Measurements from ENCODE around the gene HTT. TPM values are rescaled to one million over a fixed set of nuclear protein-coding genes. Genes with fewer than 3 reads are reported as not detected.

The HTT gene
- polyA plus RNA-seq, 3 donors, result 1.8 to 27.1 (median 3.0) TPM

DNA sequence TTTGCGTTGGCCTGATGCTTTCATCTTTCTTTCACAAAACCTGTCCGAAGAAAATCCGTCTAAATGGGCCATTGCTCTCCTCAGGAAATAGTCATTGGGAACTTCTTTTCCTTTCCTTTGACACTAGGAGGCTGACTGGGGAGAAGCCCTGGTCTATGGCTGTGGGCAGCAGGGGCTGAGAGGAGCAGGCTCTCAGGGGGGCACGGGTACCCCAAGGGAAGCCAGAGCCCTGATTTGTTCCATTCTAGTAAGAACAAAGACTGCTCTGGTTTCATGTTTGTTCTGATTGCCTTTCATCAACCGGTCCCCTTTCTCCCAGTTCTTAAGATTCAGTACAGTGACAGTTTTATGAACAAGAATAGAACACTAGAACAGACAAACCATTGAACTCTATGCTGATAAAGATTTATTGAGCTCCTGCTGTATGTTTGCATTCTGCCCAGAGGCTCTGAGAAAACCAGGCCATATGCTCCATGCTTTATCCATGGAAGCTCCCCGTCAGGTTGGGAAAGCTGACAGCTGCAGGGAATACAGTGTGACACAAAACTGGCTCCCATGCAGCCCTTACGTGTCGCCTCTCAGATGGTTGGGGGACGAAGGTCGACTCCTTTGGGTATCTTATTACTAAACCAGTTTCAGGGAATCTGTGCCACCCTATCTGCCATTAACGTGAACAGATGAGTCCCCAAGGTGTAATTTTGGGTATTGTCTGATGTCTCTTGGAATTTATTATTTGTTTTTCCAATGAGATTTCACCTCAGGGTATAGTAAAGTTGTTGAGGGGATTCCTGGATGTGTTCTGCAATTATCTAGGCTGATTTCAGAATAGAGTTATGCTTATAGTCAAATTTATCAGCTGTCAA, 102.1 kb downstream of the HTT start:
- Histone ChIP-seq H3K9ac (ENCODE audit: insufficient read depth, low read length, poor library complexity, severe bottlenecking) (no peak overlapping the region), H3K9me3 (replicated peaks in 1 of 2; ENCODE audit: control insufficient read depth in 1 of 2, insufficient read depth in 1 of 2, low read length in 2 of 2) (no peaks in the 10 kb centered on the region), H3K27me3 (ENCODE audit: control insufficient read depth in 2 of 2, insufficient read depth in 2 of 2, low read length in 2 of 2) (no peaks in the 10 kb centered on the region), H3K27ac (ENCODE audit: low read depth in 1 of 2, low read length in 2 of 2) (no peak overlapping the region), H3K4me3 (replicated peaks in 1 of 3; ENCODE audit: low read depth in 2 of 3, low read length in 3 of 3) (no peak overlapping the region), H3K36me3 (replicated peaks in 1 of 2; ENCODE audit: control insufficient read depth in 1 of 2, insufficient read depth in 2 of 2, low read length in 2 of 2) (peaks cover 93 to 98% of the 10 kb centered on the region in 2 donors), H3K79me2 (ENCODE audit: insufficient read depth, low read length) (no peaks in the 10 kb centered on the region), H3K4me2 (replicated peaks; ENCODE audit: extremely low read depth, low read length, poor library complexity, severe bottlenecking) (no peak overlapping the region), H4K20me1 (ENCODE audit: insufficient read depth, low read length) (no peaks in the 10 kb centered on the region), H3K4me1 (ENCODE audit: control insufficient read depth in 1 of 2, insufficient read depth in 2 of 2, low read length in 2 of 2) (no peaks in the 10 kb centered on the region), H2AFZ (ENCODE audit: insufficient read depth, low read depth, low read length, poor library complexity, severe bottlenecking) (no peak overlapping the region)
- DNase-seq, result no peak
- no peaks in the 10 kb centered on the region for H3K4me1 Mint-ChIP-seq
- H3K27me3 Mint-ChIP-seq (ENCODE audit: low read depth in 3 of 3), result no peaks in the 10 kb centered on the region
- H3K4me3 Mint-ChIP-seq, result no peak overlapping the region
- H3K36me3 Mint-ChIP-seq, result peaks cover 87 to 97% of the 10 kb centered on the region in 2 donors
- 98% methylated on average over 6 of the region's 11 CpGs for WGBS (ENCODE audit: insufficient coverage)
- H3K9me3 Mint-ChIP-seq, result peaks cover 0 to 3% (median 0%) of the 10 kb centered on the region in 7 donors
- H3K27ac Mint-ChIP-seq, result no peak overlapping the region
- TF ChIP-seq, protein P1, sequence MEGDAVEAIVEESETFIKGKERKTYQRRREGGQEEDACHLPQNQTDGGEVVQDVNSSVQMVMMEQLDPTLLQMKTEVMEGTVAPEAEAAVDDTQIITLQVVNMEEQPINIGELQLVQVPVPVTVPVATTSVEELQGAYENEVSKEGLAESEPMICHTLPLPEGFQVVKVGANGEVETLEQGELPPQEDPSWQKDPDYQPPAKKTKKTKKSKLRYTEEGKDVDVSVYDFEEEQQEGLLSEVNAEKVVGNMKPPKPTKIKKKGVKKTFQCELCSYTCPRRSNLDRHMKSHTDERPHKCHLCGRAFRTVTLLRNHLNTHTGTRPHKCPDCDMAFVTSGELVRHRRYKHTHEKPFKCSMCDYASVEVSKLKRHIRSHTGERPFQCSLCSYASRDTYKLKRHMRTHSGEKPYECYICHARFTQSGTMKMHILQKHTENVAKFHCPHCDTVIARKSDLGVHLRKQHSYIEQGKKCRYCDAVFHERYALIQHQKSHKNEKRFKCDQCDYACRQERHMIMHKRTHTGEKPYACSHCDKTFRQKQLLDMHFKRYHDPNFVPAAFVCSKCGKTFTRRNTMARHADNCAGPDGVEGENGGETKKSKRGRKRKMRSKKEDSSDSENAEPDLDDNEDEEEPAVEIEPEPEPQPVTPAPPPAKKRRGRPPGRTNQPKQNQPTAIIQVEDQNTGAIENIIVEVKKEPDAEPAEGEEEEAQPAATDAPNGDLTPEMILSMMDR (IDR thresholded peaks at IDR 0.05), result no peak
- intact Hi-C loops (cut with micrococcal nuclease), result no loop called here

DNA sequence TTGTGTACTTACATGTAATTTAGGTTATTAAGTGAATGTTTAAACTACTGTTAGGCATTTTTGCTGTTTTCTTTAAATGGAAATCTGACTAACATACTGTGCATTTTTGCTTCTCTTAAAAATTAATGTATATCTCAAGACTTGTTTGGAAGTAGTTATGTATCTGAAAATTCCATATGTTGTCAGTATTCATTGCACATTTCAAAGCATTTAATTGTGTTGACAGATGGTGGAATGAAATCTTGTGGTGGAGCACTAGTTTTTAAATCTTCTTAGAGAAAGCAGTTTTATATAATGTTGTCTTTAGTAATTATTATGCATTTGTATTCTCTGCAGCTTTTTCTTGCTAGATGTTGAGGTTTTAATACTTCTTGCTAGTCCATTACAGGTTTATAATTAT, 102.9 kb downstream of the HTT start:
- no peak overlapping the region for H3K4me3 Mint-ChIP-seq

More for the DNA sequence above, 102.9 kb downstream of the HTT start:
- TF ChIP-seq, protein P1 (IDR thresholded peaks at IDR 0.05), result no peak
- H4K20me1 ChIP-seq (ENCODE audit: insufficient read depth, low read length), result no peaks in the 10 kb centered on the region
- H3K36me3 ChIP-seq (replicated peaks in 1 of 2; ENCODE audit: control insufficient read depth in 1 of 2, insufficient read depth in 2 of 2, low read length in 2 of 2), result peaks cover 94 to 98% of the 10 kb centered on the region in 2 donors
- Mint-ChIP-seq H3K36me3 (peaks cover 91 to 98% of the 10 kb centered on the region in 2 donors), H3K27me3 (ENCODE audit: low read depth in 3 of 3) (no peaks in the 10 kb centered on the region), H3K9me3 (peaks cover 0 to 2% (median 0%) of the 10 kb centered on the region in 7 donors), H3K27ac (no peak overlapping the region), H3K4me1 (no peaks in the 10 kb centered on the region)
- no peaks in the 10 kb centered on the region for H3K4me1 ChIP-seq (ENCODE audit: control insufficient read depth in 1 of 2, insufficient read depth in 2 of 2, low read length in 2 of 2)
- no peaks in the 10 kb centered on the region for H3K79me2 ChIP-seq (ENCODE audit: insufficient read depth, low read length)
- H3K9ac ChIP-seq (ENCODE audit: insufficient read depth, low read length, poor library complexity, severe bottlenecking), result no peak overlapping the region
- H3K9me3 ChIP-seq (replicated peaks in 1 of 2; ENCODE audit: control insufficient read depth in 1 of 2, insufficient read depth in 1 of 2, low read length in 2 of 2), result no peaks in the 10 kb centered on the region
- H3K4me2 ChIP-seq (replicated peaks; ENCODE audit: extremely low read depth, low read length, poor library complexity, severe bottlenecking), result no peak overlapping the region
- DNase-seq, result no peak
- no peak overlapping the region for H3K27ac ChIP-seq (ENCODE audit: low read depth in 1 of 2, low read length in 2 of 2)
- intact Hi-C loops (cut with micrococcal nuclease), result no loop called here
- H2AFZ ChIP-seq (ENCODE audit: insufficient read depth, low read depth, low read length, poor library complexity, severe bottlenecking), result no peak overlapping the region
- no peaks in the 10 kb centered on the region for H3K27me3 ChIP-seq (ENCODE audit: control insufficient read depth in 2 of 2, insufficient read depth in 2 of 2, low read length in 2 of 2)
- no peak overlapping the region for H3K4me3 ChIP-seq (replicated peaks in 1 of 3; ENCODE audit: low read depth in 2 of 3, low read length in 3 of 3)
